H9 (cell line): ENCODE results near the gene CPNE5. TPM values are rescaled to one million over a fixed set of nuclear protein-coding genes. Genes with fewer than 3 reads are reported as not detected.

Source experiments
- DNase-seq: peaks from one replicate; pipeline ENCODE4 v3.0.0-alpha.2; 2017
- H2AFZ ChIP-seq: one replicate; pipeline ENCODE4 v1.6.1; 2013; ENCODE audit warnings: mild to moderate bottlenecking, low read length, control low read depth, moderate library complexity
- H2AK5ac ChIP-seq: 2 replicates; pipeline ENCODE4 v1.6.1; 2013; ENCODE audit warnings: low read length, control low read depth, mixed read lengths; ENCODE audit not compliant: insufficient read length
- H2BK120ac ChIP-seq: one replicate; pipeline ENCODE4 v1.6.1; 2013; ENCODE audit warnings: low read depth, mild to moderate bottlenecking, low read length, control low read depth, inconsistent platforms; ENCODE audit not compliant: poor library complexity, severe bottlenecking
- H2BK12ac ChIP-seq: 2 replicates; pipeline ENCODE4 v1.6.1; 2013; ENCODE audit warnings: low read length, control low read depth, mixed read lengths, low read depth; ENCODE audit not compliant: insufficient read length
- H2BK15ac ChIP-seq: 2 replicates; pipeline ENCODE4 v1.6.1; 2013; ENCODE audit warnings: low read depth, low read length, control low read depth
- H2BK20ac ChIP-seq: one replicate; pipeline ENCODE4 v1.6.1; 2013; ENCODE audit warnings: low read depth, mild to moderate bottlenecking, low read length, control low read depth, inconsistent platforms; ENCODE audit not compliant: poor library complexity, severe bottlenecking
- H2BK5ac ChIP-seq: 2 replicates; pipeline ENCODE4 v1.6.1; 2013; ENCODE audit warnings: low read length, control low read depth, mixed read lengths; ENCODE audit not compliant: insufficient read length
- H3K14ac ChIP-seq: 2 replicates; pipeline ENCODE4 v1.6.1; 2013; ENCODE audit warnings: low read length, control low read depth; ENCODE audit not compliant: insufficient read depth
- H3K18ac ChIP-seq: 2 replicates; pipeline ENCODE4 v1.6.1; 2013; ENCODE audit warnings: low read depth, mild to moderate bottlenecking, mixed read lengths, low read length, control low read depth; ENCODE audit not compliant: insufficient read length
- H3K23ac ChIP-seq: 2 replicates; pipeline ENCODE4 v1.6.1; 2013; ENCODE audit warnings: low read length, control low read depth, mixed read lengths, low read depth; ENCODE audit not compliant: insufficient read length
- H3K23me2 ChIP-seq: 2 replicates; pipeline ENCODE4 v1.6.1; 2013; ENCODE audit warnings: low read depth, mild to moderate bottlenecking, mixed read lengths, low read length, control low read depth; ENCODE audit not compliant: insufficient read length, poor library complexity, severe bottlenecking
- H3K27ac ChIP-seq: 2 replicates; pipeline ENCODE4 v1.5.1; 2013; ENCODE audit warnings: low read length, control low read depth, mixed read lengths, low read depth; ENCODE audit not compliant: insufficient read length
- H3K27me3 ChIP-seq: 2 replicates; pipeline ENCODE4 v1.6.1; 2013; ENCODE audit warnings: low read length, control low read depth, inconsistent platforms; ENCODE audit not compliant: insufficient read depth
- H3K4ac ChIP-seq: 2 replicates; pipeline ENCODE4 v1.6.1; 2013; ENCODE audit warnings: low read depth, mild to moderate bottlenecking, control low read depth, inconsistent platforms, low read length, moderate library complexity
- H3K4me1 ChIP-seq: 2 replicates; pipeline ENCODE4 v1.6.1; 2013; ENCODE audit warnings: low read length, control low read depth, inconsistent platforms; ENCODE audit not compliant: insufficient read depth
- H3K4me2 ChIP-seq: 2 replicates; pipeline ENCODE4 v1.6.1; 2013; ENCODE audit warnings: low read length, control low read depth, mixed read lengths; ENCODE audit not compliant: insufficient read length, insufficient read depth
- H3K56ac ChIP-seq: 2 replicates; pipeline ENCODE4 v1.6.1; 2013; ENCODE audit warnings: low read depth, mild to moderate bottlenecking, mixed read lengths, low read length, control low read depth; ENCODE audit not compliant: insufficient read length
- H3K79me1 ChIP-seq: 2 replicates; pipeline ENCODE4 v1.6.1; 2013; ENCODE audit warnings: low read depth, mild to moderate bottlenecking, moderate library complexity, low read length, control low read depth, inconsistent platforms; ENCODE audit not compliant: insufficient read depth, poor library complexity, severe bottlenecking
- H3K79me2 ChIP-seq: 2 replicates; pipeline ENCODE4 v1.6.1; 2013; ENCODE audit warnings: low read length, control low read depth, inconsistent platforms; ENCODE audit not compliant: insufficient read depth
- H3K9ac ChIP-seq: 2 replicates; pipeline ENCODE4 v1.6.1; 2013; ENCODE audit warnings: low read length, control low read depth, mixed read lengths; ENCODE audit not compliant: insufficient read length; ENCODE audit errors: extremely low read depth
- H3K9me3 ChIP-seq: one replicate; pipeline ENCODE4 v1.6.1; 2013; ENCODE audit warnings: low read depth, low read length, inconsistent platforms; ENCODE audit not compliant: control insufficient read depth
- H3T11ph ChIP-seq: one replicate; pipeline ENCODE4 v1.6.1; 2013; ENCODE audit warnings: mild to moderate bottlenecking, low read length, control low read depth, inconsistent platforms
- H4K20me1 ChIP-seq: one replicate; pipeline ENCODE4 v1.6.1; 2013; ENCODE audit not compliant: control insufficient read depth, insufficient read length, insufficient read depth
- H4K5ac ChIP-seq: 2 replicates; pipeline ENCODE4 v1.6.1; 2013; ENCODE audit warnings: low read depth, mild to moderate bottlenecking, mixed read lengths, low read length, control low read depth; ENCODE audit not compliant: insufficient read length
- H4K8ac ChIP-seq: replicated peaks from 2 replicates; pipeline ENCODE4 v1.6.1; 2013; ENCODE audit warnings: low read length, control low read depth, mixed read lengths, low read depth; ENCODE audit not compliant: insufficient read length
- H4K91ac ChIP-seq: 2 replicates; pipeline ENCODE4 v1.6.1; 2013; ENCODE audit warnings: low read depth, mild to moderate bottlenecking, moderate library complexity, mixed read lengths, low read length, control low read depth; ENCODE audit not compliant: insufficient read length
- H3K27ac Mint-ChIP-seq, 3 experiments: 2 replicates in 2 of 3; 3 replicates in 1 of 3; pipeline ENCODE4 v1.8.0; 2020 to 2021; ENCODE audit warnings: mixed read lengths in 3 of 3, mild to moderate bottlenecking in 1 of 3, moderate library complexity in 1 of 3
- H3K27me3 Mint-ChIP-seq: 2 replicates; pipeline ENCODE4 v1.8.0; 2021; ENCODE audit warnings: low read depth, mild to moderate bottlenecking, moderate library complexity, mixed read lengths
- H3K36me3 Mint-ChIP-seq, 3 experiments: 2 replicates in 2 of 3; 3 replicates in 1 of 3; pipeline ENCODE4 v1.8.0; 2020 to 2021; ENCODE audit warnings: low read depth in 3 of 3, mixed read lengths in 3 of 3; ENCODE audit not compliant: insufficient read depth in 1 of 3
- H3K4me1 Mint-ChIP-seq, 2 experiments: 2 replicates each; pipeline ENCODE4 v1.8.0; 2020; ENCODE audit warnings: mixed read lengths in 2 of 2
- H3K4me3 Mint-ChIP-seq, 2 experiments: 2 replicates in 1 of 2; 3 replicates in 1 of 2; pipeline ENCODE4 v1.8.0; 2020 to 2021; ENCODE audit warnings: mild to moderate bottlenecking in 2 of 2, mixed read lengths in 2 of 2, moderate library complexity in 1 of 2
- H3K9me3 Mint-ChIP-seq, 2 experiments: 2 replicates in 1 of 2; 3 replicates in 1 of 2; pipeline ENCODE4 v1.8.0; 2020; ENCODE audit warnings: mild to moderate bottlenecking in 2 of 2, mixed read lengths in 2 of 2, moderate library complexity in 1 of 2
- CTCF ChIP-seq: fragments of 200-600 bp; sonication (generic); conservative IDR thresholded peaks from 3 replicates; pipeline ENCODE4 v1.8.0; 2021; ENCODE audit warnings: antibody characterized with exemption, mild to moderate bottlenecking
- WGBS: extraction: QIAGEN DNeasy Blood & Tissue Kit; methylation state at CpG from one replicate; pipeline ENCODE4 v1.1.7; 2013; ENCODE audit warnings: missing lambda C conversion rate, low lambda C conversion rate, mixed read lengths; ENCODE audit not compliant: insufficient read length; ENCODE audit errors: extremely low coverage; 5-methylcytosine and 5-hydroxymethylcytosine counted together
- total RNA-seq: library from RNA; stranded (reverse); gene quantifications from 2 replicates; pipeline ENCODE4 v1.2.1, GENCODE V29; 2021

The CPNE5 gene
- total RNA-seq, 1 experiment from 2014 or later: 0.52 TPM

- H2BK12ac ChIP-seq: no peak overlapping the region
- no peak overlapping the region for H3K23ac ChIP-seq
- no peak overlapping the region for H3K27ac ChIP-seq
- no peak overlapping the region for H3K4ac ChIP-seq
- no peaks in the 10 kb centered on the region for H3K9me3 ChIP-seq
- no peak overlapping the region for H4K5ac ChIP-seq
- H3K79me1 ChIP-seq: no peaks in the 10 kb centered on the region
- no peak overlapping the region for H2AK5ac ChIP-seq
- H3K18ac ChIP-seq: no peak overlapping the region
- Mint-ChIP-seq H3K9me3 (no peaks in the 10 kb centered on the region), H3K4me3 (no peak overlapping the region), H3K4me1 (peaks cover 13 to 14% of the 10 kb centered on the region in 2 experiments), H3K27me3 (peaks cover 1% of the 10 kb centered on the region; the same call in 1 of the 2 replicates), H3K27ac (no peak overlapping the region), H3K36me3 (no peaks in the 10 kb centered on the region; a peak in 1 of 7 replicates)
- no CpG with 5 or more reads among the region's 7 CpGs for WGBS
- no peaks in the 10 kb centered on the region for H3K79me2 ChIP-seq
- no peak overlapping the region for H3K56ac ChIP-seq
- no peak overlapping the region for H4K8ac ChIP-seq
- no peak for DNase-seq
- H3K23me2 ChIP-seq: no peaks in the 10 kb centered on the region
- H4K91ac ChIP-seq: no peak overlapping the region
- no peak overlapping the region for H2BK5ac ChIP-seq
- no peak overlapping the region for H3K14ac ChIP-seq
- no peak overlapping the region for H2BK120ac ChIP-seq
- no peak overlapping the region for H2BK20ac ChIP-seq
- no peak overlapping the region for H2AFZ ChIP-seq
- H2BK15ac ChIP-seq: no peak overlapping the region
- no peaks in the 10 kb centered on the region for H3K4me1 ChIP-seq
- H3K27me3 ChIP-seq: no peaks in the 10 kb centered on the region
- H3T11ph ChIP-seq: no peak overlapping the region
- TF ChIP-seq CTCF: no peak
- H3K9ac ChIP-seq: no peak overlapping the region
- H4K20me1 ChIP-seq: no peaks in the 10 kb centered on the region
- H3K4me2 ChIP-seq: no peak overlapping the region
Measured at GRCh38 chr6:36888115-36888643, 48.9 kb upstream of the CPNE5 start.
